GM21619 (cell line): ENCODE measurements around the gene STPG1.

Experiments used
- ATAC-seq: cut with Tn5 transposase; IDR thresholded peaks from one replicate; pipeline ENCODE4 v1.9.1; 2021; ENCODE audit not compliant: unreplicated experiment

The STPG1 gene

DNA sequence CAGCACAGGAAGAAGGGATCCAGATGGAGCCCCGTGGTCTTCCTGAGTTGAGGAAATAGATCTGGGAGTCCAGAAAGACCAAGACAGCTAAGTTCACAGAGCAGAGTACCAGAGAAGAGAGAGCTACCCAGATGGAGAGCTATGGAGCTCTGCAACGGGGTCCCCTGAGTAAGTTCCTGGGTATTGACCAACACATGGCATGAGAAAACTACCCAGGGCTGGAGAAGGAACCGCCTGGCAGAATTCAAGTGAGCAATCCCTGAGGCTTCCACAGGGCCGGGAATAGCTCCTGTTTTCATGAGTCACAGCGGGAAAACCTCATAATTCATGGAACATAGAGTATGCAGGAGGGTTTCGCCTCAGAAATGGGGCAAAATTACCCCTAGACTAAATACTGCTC lies 19.7 kb downstream of the STPG1 start:
- ATAC-seq = no peak

DNA sequence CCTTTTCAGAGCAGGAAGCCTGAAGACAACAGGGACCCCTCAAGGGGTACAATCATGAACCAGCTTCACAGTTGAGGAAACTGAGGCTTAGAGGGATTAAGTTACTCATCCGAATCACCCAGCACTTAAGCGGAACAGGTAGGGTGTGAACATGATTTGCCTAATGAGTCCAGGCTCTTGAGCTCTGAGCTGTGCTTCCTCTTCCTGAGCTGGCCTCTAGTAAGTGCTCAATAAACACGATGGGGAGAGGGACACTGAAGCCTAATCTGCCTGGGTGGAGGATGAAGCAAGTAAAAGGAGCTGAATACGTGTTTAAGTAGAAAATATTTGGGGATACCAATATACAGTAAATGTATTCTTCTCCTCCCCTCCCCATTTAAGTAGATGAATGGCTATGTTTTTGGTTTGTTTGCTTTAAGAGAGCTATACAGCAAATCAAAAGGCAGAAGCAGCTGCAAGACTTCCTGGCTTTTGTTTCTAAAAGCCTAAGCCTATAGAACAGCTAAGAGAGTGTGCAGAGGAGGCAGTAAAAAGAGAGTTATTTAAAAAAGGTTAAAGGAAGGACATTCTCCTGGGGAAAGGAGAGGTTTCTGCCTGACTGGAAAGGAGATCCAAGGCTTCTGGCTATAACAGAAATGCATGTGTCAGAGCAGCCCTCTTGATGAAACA lies 20.5 kb downstream of the STPG1 start:
- no peak for ATAC-seq

DNA sequence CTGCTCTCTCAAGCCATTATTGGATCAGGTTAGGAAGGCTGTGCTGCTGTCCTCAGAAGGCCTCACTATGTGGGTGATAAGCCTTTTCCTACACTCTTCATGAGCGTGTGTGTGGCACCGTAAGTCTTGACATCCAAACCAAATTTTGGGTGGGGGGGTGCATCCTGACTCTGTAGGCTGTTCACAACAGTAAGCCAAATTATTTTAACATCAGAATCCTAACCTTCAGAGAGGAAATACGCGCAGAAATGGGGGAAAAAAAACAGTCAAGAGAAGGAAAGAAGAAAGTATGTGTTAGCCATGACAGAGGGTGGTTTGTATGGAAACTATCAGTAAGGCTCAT lies 21.0 kb downstream of the STPG1 start:
- no peak for ATAC-seq

DNA sequence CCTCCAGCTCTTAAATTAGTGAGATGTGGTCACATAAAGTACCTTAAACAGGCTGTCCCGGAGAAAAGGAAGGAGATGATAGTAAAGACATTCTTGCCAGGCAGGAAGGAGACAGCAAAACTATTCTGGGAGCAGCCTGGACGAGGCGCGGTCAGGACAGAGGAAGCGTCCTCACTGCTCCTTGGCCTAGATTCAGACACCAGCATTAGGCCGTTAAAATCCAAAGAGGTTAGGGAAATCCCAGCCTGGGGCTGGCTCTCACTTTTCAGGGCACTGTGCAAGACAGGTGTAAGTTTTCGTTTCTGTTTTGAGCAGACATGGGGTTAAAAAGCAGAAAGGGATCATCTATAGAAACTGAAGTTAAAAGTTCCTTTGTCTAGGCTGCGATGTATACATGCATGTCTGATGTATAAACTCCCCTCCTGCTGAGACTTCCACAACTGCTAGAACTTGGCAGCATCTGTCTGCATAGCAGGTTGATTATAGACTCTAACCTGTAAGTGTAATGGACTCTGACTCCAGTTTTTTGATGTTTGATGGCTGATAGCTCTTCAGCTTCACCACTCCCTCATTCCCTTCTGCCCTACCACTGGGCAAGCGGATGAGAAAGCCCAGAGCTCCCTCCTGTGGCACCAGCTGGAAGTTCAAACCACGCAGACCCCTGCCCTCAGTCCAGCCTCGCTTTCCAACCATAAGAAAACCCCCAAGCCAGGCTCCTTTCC lies 21.5 kb downstream of the STPG1 start:
- ATAC-seq = peak; percentile 66

DNA sequence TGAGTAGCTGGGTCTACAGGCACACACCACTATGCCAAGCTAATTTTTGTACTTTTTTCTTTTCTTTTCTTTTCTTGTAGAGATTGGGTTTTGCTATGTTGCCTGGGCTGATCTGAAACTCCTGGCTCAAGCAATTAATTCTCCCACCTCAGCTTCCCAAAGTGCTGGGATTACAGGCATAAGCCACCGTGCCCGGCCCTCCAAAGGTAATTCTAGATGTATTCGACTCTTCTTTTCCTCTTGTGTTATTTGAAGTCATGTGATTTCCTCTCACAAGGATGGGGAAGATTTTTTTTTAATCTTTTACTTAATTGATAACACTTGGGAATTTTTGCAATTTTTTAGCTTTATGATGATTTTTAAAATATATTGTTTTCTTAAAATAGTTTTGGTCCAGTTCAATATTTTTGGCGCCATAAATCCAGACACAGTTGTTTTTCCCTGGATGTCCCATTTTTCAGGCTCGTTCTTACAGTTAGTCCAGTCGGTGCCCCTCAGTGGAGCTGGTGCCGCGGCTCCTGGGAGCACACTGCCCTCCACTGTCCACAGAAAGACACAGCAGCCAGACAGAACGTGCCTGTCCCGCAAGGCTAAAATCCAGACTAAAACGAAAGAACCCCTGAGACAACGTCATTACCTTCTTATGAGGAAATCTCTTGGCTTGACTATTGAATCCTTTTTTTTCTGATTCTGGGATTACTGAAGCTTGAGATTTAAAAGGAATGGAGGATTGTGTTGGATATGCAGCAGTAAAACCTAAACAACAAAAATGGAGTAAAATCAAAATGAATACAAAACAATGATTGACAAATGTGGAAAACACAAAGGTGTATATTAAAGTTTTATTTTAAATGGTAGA lies 22.4 kb downstream of the STPG1 start:
- no peak for ATAC-seq

DNA sequence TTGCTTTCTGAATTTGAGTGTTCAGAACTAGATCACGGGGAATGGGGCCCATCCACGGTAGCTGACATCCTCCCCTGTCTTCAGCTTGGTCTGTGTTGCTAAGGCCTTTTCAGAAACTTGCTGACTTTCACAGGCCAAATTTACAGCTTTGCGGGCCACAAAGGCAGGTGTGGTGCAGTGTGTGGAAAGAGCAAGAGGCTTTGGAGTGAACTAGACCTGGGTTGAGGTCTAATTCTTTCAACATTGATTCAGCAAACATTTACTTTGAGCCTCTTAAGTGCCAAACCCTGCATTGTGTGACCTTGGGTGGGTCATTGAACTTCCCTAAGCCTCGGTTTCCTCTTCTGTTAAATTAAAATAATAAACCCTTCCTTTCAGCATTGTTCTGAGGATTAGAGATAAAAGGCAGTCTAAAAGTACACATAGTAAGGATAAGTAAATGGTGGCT lies 24.3 kb downstream of the STPG1 start:
- ATAC-seq = no peak

DNA sequence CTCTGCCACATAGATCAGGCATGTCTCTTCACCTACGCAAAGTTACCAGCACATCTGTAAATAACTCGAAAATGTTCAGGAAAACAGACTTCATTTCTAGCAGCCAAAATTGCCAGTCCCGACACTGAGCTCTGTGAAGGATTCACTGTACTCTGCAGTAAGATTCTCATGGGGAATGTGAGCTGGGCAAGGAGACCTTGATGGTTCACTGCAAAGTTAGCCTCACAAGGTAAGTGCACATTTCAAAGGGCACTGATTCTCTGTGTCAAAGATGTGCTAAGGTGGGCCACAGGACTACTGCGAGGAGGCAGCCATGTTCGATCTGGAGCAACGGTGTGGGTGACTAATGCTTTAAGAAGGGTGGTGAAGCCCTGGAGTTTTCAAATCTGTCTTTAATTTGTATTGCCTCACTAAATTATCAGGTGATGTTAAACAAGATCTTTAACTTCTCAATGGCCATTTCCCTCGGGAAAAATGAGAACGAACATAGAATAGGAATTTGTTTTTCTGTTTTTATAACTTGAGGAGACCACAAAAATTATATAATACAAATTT lies 25.2 kb downstream of the STPG1 start:
- no peak for ATAC-seq

DNA sequence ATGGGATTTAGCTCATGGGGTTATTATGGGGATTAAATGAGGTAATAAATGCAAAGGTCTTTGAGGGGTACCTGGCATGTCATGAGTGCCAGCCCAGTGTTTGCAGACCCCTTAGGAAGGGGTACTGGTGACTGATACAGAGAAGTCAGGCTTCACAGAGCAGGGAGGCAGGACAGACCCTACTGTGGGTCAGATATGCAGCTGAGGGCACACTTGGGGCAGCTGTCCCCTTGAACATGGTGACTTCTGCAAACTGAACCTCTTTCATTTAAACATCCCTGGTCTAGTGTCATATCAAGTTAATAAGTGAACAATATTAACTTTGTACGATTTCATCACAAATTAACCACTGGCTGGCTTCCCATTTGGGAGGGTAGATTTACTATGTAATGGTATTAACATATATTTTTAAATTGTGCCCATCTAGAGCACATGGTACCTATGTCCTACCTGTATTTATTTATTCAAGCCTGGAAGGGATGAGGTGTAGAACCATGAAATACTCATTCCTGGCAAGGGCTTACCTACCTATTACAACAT lies 25.9 kb downstream of the STPG1 start:
- no peak for ATAC-seq

DNA sequence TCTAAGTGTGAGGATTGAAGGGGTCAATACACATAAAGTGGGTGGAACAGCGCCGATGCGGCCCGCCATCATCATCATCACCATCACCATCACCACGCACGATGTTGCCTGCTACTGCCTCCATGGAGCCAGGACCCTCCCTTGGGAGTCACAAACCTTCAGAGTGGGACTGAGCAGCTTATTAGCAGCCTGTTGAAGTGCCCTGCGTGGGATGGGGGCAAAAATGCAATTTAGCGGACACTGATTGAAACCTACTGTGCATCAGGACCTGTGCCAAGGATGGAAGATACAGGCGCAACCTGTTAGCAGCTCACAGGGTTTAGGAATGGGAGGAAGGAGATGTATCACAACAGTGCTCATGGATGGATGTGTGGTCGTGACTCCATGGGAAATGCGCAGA lies 26.7 kb downstream of the STPG1 start:
- no peak for ATAC-seq

DNA sequence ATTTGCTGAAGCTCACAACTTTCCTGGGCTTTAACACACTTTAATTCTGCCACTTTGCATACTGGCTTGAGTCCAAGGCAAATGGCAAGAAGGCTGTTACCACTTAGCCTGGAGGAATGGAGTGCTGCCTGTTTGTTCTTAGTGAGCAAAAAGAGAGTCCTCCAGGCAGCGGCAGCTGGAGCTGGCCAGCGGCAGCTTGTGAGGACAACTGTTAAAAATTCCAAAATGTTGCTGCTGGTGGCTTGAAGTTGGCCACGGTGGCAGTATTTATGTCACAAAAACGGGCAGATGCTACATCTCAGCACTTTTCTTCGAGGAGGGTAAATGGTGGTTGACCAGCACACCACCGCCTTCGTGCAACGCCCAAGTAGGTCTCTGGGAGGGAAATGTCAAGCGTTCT lies 27.3 kb downstream of the STPG1 start:
- ATAC-seq = no peak

DNA sequence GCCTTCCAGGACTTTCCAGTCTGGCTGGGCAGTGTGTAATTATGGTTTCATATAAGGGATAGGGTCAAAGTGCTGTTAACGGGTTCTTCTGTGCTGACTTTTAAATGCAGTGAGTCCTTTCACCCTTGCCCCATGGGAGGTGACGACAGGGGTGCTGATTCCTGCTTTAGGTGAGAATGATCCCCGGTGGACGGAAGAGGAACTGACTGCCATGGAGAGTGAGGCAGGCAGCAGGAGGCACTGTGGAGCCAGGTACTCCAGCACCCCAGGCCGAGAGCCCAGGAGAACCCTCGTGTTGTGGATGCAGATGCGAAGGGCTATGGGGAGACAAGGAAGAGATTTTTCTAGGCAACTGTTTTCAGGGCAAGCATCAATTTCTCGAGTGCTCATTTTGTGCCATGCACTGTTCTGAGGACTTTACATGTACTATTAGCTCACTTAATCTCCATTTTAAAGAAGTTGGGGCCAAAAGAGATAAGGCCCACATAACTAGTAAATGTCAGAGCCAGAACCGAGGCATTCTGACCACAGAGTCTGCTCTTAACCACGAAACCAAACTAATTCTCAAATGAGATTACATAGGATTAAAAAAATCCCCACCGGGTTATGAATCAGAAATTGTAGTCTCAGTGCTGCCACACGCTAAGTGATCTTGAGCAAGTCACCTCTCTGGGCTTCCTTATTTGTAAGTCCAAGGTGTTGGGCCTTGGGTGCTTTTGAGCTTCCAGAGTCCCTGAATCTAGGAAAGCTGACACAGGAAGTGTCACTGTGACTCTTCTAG lies 28.2 kb downstream of the STPG1 start:
- ATAC-seq = no peak

DNA sequence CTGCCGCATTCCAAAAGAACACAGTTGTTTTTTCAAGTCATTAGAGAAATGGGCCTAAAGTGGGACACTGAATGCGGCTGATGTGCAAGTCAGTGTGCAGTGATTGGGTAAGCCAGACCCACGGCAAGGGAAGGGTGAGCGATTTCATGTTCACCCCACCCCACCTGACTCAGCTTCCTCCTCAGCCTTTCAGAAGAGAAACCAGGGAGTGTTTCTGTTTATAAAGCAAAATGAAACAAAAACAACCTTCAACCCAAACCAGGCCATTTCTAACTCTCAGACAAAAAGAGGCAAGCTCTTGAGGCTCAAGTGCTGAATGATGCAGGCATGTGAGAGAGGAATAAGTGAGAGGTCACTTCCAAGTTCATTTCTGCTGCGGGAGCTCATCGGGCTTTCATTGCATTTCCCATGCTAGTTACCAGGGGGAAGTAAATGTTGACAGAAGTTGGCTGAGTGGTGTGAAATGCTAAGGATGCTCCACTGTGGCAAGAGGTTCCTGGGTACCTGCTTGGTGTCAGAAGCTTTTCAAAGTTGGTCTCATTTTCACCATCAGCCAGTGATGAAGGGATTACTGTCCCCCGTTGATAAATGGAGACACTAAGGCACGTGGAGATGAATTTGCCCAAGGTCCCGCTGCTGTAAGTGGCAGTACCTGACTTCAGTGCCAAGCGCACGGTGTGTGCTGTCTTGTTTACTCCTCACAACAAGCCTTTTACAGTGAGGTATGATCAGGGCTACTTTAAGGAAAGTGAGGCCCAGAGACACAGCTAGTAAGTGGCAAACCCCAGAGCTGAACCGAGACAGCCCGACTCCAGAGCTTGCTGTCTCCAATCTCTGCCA lies 29.1 kb downstream of the STPG1 start:
- peak; percentile 79 for ATAC-seq

DNA sequence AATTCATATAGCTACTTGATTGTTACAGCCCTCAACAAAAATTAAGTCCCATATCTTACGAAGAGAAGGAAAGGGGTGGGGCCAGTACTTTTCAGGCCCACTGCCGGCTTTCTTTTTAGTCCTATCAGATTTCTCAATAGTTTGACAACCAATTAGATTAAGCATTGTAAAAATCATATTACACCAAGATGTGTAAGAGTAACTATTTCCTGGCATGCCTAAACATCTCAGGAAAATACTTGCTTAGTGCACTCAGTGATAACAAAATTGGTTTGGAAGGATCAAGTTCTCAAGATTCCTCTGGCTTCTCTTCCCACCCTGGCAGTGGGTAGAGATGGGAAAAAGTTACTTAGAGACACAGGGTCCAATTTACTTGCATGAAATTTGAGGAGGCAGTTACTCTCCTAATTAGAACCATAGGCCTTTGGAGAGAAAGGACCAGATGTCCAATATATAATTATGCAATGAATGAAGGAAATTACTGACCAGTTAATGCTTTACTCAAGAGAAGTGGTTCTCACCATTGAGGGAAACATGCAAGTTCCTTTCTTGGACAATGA lies 30.1 kb downstream of the STPG1 start:
- no peak for ATAC-seq

DNA sequence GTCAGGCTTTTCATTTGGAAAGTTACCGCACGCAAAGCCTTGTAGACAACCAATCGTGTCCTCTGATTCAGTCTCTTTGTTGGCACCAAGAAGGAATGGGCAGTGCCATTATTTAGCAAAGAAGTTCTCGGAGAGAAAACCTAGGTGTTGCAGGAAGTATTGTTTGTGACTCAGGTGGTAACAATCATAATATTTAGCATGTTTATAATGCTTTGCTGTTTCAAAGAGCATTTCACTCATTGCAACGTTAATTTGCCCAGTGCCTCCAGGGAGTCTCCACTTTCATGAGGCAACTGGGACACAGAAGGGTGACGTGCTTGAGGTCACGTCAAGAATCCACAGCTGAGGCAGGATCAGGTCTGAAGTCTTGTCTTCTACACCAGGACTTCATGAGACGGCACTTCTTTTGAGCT lies 31.4 kb downstream of the STPG1 start:
- ATAC-seq = no peak

DNA sequence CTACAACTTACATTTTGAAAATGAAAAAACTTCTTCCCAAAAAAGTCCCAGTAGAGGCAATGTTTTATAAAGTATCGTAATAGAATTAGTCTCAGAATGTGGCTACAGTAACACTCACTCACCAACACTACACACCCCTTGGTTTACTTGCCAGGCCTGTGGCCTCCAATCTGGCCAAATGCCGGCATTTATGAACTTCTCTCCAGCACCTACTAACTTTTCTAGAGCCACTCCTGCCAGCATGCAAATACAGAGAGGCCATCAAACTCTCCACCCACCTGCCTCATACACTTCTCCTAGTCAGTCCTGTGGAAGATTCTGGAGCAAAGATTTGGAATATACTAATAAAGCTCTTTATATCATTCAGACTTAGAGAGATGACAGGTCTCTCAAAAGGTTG lies 32.3 kb downstream of the STPG1 start:
- no peak for ATAC-seq

DNA sequence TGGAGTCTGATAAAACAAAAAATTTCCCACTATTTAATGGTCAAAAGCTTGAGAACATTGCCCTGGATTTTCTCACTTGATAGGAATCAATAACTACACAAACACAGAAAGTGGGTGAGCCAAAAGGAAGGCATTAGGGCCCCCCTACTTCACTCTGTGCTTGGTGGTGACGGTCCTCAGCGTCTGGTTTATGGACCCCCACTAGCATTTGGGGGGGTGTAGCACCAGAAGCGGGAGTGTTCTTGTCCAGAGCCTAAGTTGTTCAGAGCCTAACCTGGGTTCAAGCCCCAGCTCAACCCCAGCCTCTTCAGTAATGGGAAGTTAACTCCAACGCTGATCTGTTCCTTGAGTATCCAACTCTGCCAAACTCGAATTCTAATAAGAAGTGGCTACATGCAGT lies 33.1 kb downstream of the STPG1 start:
- ATAC-seq = no peak

DNA sequence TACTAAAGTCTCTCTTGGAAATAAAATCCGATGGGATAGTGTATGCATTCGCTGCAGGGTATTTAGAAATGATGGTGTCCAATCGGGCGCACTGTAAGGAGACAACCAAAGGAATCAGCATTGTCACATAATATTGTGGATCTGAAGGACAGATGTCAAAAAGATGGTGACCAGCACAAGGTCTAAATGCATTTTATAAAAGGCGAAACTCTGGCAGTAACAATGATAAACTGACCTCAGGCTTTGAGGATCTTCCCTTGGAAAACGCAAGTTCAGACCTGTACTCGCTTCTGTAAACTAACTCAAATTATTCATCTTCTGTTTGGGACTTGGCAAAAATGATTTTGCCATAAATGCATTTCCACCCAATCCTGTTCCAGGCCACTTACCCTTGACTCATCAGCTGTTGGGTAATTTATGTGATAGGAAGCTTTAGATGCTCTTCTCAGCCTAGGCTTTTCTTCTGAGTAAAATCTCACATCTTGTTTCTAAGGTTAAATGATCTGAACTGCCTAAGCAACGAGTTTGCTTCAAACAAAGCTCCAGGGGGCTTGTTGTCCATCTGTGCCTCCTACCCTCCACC lies 33.8 kb downstream of the STPG1 start:
- ATAC-seq = no peak

DNA sequence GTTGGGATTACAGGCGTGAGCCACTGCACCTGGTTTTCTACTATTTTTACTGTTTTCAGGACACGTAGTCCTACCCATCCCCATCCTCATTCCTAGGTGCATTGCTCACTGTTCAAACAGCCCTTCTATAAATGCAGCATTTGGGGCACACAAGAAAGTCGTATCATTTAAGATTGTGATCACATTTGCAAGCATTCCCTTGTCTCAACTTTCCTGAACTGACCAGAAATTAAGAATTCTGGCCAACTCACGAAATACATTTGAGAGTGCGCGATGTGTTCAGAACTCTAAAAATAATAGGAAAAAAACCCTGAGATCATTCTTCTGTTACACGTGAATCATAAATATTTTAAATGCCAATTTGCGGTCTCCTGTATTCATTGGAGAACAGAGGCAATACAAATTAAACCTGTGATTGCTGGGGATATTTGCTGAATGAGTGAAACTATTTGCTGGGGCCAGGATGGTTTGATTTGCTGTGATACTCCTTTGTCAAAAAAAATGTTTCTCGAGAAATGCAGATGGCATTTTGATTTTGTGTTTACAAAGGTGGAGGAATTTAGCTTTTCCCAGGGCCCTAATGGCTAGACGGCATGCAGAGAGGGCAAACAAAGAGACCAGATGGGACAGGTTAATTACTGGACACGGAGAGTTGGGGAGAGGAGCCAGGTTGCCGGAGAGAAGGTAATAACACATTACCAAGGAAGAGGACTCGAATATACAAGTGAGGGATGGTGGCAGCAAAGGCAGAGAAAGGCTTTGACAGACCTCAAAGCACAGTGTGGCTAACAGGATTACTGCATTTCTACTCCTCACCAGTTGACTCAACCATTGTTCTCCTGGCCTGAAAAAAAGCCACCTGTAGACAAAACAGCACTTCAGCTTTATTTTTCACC lies 38.4 kb downstream of the STPG1 start:
- ATAC-seq = no peak
